BE2C (cell line): ENCODE results near the gene CALY.
A peak's percentile ranks its signal among the peaks of the same experiment; 100 is the strongest.

ENCODE experiments used
- DNase-seq: peaks from one replicate; pipeline ENCODE4 v3.0.0-alpha.2; 2020
- H3K27me3 ChIP-seq: fragments of 250-450 bp; sonication (Bioruptor Pico); 2 replicates; pipeline ENCODE4 v1.5.1; 2020; ENCODE audit warnings: mild to moderate bottlenecking
- H3K36me3 ChIP-seq: fragments of 250-450 bp; sonication (Bioruptor Pico); 2 replicates; pipeline ENCODE4 v1.5.1; 2020; ENCODE audit warnings: mild to moderate bottlenecking
- H3K4me1 ChIP-seq: fragments of 250-450 bp; sonication (Bioruptor Pico); 2 replicates; pipeline ENCODE4 v1.5.1; 2020
- H3K4me3 ChIP-seq: 2 replicates; pipeline ENCODE4 v1.5.1; 2011; ENCODE audit warnings: low read depth, low read length
- H3K9me3 ChIP-seq: fragments of 250-450 bp; sonication (Bioruptor Pico); 2 replicates; pipeline ENCODE4 v1.5.1; 2020
- CTCF ChIP-seq: IDR thresholded peaks from 2 replicates; pipeline ENCODE4 v1.5.1; 2012; ENCODE audit warnings: mild to moderate bottlenecking, low read depth, low read length

Gene CALY

GRCh38 chr10:133336118-133336576 is 549 bp downstream of the CALY start:
- no peak overlapping the region for H3K4me3 ChIP-seq
- H3K27me3 ChIP-seq: peaks cover 46% of the 10 kb centered on the region
- TF ChIP-seq CTCF: no peak
- H3K4me1 ChIP-seq: no peaks in the 10 kb centered on the region
- no peaks in the 10 kb centered on the region for H3K9me3 ChIP-seq
- H3K36me3 ChIP-seq: no peaks in the 10 kb centered on the region
- no peak for DNase-seq

DNA sequence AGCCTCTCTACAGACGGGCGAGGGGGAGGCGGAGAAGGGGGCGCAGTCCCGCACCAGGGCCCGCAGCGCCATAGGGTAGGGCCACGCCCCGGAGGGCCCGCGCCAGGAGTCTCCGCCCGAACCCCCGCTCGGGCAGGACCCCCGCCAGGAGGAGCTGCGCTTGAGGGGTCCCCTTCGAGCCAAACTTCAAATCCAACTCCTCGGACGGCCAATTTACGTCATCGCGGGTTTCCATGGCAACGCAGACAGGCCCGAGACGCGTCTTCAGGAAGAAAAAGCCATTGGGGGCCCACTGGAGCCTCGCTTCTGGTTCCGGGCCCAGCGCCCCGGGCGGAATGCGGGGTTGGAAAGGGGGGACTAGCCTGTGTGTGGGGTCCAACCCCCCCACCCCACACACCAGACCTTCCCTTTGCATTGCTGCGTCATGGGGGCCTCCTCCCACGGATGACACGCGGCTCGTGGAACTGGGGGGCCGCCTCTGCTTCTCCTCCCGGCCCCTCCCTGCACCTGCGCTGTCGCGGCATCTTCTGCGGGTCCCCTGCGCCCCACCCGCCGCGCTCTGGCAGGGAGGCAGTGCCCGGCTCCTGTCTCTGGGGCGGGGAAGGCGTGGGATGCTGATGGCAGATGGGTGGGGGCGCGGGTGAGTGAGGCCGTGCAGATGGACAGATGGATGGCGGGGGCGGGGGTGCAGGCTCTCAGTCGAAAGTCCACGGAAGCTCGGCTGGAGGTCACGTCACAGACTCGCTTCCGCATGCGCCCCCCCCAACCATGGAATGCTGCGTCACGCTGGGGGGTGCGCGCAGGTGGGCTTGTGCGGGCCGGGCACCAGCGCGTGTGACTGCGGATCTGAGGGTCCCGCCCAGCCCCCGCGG is 1.2 kb downstream of the CALY start:
- Histone ChIP-seq H3K36me3 (no peaks in the 10 kb centered on the region), H3K4me3 (no peak overlapping the region), H3K9me3 (no peaks in the 10 kb centered on the region), H3K4me1 (no peaks in the 10 kb centered on the region), H3K27me3 (peaks cover 51% of the 10 kb centered on the region)
- no peak for DNase-seq
- no peak for TF ChIP-seq CTCF

- no peak for DNase-seq
- H3K4me1 ChIP-seq: no peaks in the 10 kb centered on the region
- H3K27me3 ChIP-seq: peaks cover 54% of the 10 kb centered on the region
- H3K36me3 ChIP-seq: no peaks in the 10 kb centered on the region
- H3K9me3 ChIP-seq: no peaks in the 10 kb centered on the region
- H3K4me3 ChIP-seq: no peak overlapping the region
- TF ChIP-seq CTCF: no peak
These were observed 2.0 kb downstream of the CALY start for GRCh38 chr10:133334503-133335245.

DNA sequence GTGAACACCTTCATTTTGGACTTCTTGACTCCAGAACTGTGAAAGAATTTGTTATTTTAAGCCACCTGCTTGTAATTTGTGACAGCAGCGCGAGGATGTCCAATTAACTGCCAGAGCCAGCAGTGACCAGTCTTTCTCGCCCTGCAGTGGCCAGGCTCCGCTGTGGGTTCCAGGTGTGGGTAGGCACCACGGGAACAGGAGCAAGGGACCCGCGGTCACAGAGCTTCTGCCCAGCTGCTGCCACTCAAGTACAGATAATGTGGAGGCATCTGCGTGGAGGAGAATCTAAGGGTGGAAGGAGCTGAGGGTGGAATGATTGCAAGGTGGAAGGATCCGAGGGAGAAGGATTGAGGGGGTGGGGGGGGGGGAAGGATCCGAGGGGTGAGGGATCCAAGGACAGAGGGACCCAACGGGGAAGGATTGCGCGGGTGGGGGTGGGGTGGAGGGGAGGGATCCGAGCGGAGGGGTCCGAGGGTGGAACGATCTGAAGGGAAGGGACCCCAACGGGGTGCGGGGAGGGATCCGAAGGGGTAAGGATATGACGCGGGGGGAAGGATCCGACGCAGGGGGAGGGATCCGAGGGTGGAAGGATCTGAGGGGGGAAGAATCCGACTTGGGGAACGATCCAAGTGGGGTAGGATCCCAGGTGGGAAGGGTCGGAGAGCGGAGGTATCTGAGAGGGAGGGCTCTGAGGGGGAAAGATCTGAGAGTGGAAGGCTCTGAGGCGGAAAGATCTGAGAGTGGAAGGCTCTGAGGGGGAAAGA is 3.6 kb downstream of the CALY start:
- TF ChIP-seq CTCF: no peak
- H3K27me3 ChIP-seq: peaks cover 54% of the 10 kb centered on the region
- no peak for DNase-seq

DNA sequence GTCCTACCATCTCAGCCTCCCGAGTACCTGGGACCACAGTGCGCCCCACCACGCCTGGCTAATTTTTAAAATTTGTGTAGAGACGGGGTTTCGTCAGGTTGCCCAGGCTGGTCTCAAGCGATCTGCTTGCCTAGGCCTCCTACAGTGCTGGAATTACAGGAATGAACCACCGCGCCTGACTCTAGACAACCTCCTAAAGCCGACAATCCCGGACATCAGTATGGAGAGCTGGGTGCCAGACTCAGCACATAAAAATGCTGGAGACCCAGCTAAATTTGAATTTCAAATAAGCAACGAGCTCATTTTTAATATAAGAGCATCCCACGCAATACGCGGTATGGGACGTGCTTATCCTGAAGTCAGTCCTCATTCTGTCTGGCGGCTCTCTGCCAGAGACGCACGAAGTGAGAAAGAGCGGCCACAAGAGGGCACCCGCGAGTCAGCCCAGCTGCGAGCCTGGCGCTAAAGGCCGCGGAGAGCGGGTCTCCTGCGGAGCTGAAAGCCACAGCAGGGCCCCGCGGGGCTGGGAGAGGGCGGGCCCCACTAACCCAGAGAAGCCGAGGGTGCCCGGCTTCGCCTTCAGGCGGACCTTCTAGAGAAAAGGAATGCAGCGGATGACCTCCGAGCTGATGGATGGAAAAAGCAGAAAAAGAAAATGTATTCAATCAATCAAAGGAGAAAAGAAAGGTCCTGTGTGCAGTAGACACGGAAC is 7.0 kb downstream of the CALY start:
- Histone ChIP-seq H3K4me1 (no peaks in the 10 kb centered on the region), H3K36me3 (no peaks in the 10 kb centered on the region), H3K4me3 (peak overlapping the region; percentile 24; the same call in 1 of the 2 replicates), H3K27me3 (peaks cover 40% of the 10 kb centered on the region), H3K9me3 (no peaks in the 10 kb centered on the region)
- peak; percentile 89 for DNase-seq
- peak; percentile 87 for TF ChIP-seq CTCF

More for the DNA sequence above, 3.6 kb downstream of the CALY start:
- H3K9me3 ChIP-seq: no peaks in the 10 kb centered on the region
- H3K4me3 ChIP-seq: no peak overlapping the region
- no peaks in the 10 kb centered on the region for H3K4me1 ChIP-seq
- H3K36me3 ChIP-seq: no peaks in the 10 kb centered on the region
